OCI-LY7 (cell line): Measurements from ENCODE around the gene ZDHHC22. TPM values are rescaled to one million over a fixed set of nuclear protein-coding genes. Genes with fewer than 3 reads are reported as not detected.

Experiments used
- BruUV-seq: library from RNA; stranded (reverse); fragments of 400-500 nt; replicated peaks from 2 replicates; lab custom pipeline; 2021; lab: Mats Ljungman, UMichigan
- CTCF ChIA-PET: fragments of 300-600 bp; sonication (Branson Sonifier 250); formaldehyde crosslinking; loops from one replicate; lab custom pipeline; 2022; ENCODE audit warnings: antibody characterized with exemption; ENCODE audit not compliant: unreplicated experiment; lab: Charles Lee
- POLR2A ChIA-PET: fragments of 300-600 bp; sonication (Branson Sonifier 250); formaldehyde crosslinking; loops from one replicate; lab custom pipeline; 2022; ENCODE audit warnings: antibody characterized with exemption; lab: Charles Lee
- DNase-seq: peaks from one replicate; pipeline ENCODE4 v3.0.0-alpha.2; 2015; ENCODE audit warnings: low spot score
- H2AFZ ChIP-seq: fragments of 200-600 bp; sonication (generic), shearing (Covaris generic); 2 replicates; pipeline ENCODE4 v1.6.1; 2014; ENCODE audit warnings: mild to moderate bottlenecking, antibody characterized with exemption, low read length, moderate library complexity
- H3K27ac ChIP-seq: fragments of 200-600 bp; sonication (generic); 2 replicates; pipeline ENCODE4 v1.5.1; 2014; ENCODE audit warnings: mixed run types, low read depth, mild to moderate bottlenecking, moderate library complexity, low read length, inconsistent platforms; ENCODE audit not compliant: poor library complexity, severe bottlenecking
- H3K36me3 ChIP-seq: fragments of 200-600 bp; sonication (generic); 2 replicates; pipeline ENCODE4 v1.6.1; 2014; ENCODE audit warnings: mild to moderate bottlenecking, antibody characterized with exemption, low read length, moderate library complexity, mixed read lengths; ENCODE audit not compliant: insufficient read depth
- H3K4me1 ChIP-seq: fragments of 200-600 bp; sonication (generic); 2 replicates; pipeline ENCODE4 v1.5.1; 2014; ENCODE audit warnings: mild to moderate bottlenecking, low read length; ENCODE audit not compliant: insufficient read depth, poor library complexity, severe bottlenecking
- H3K4me2 ChIP-seq: fragments of 200-600 bp; sonication (generic); 2 replicates; pipeline ENCODE4 v1.6.1; 2014; ENCODE audit warnings: mild to moderate bottlenecking, low read length
- H3K4me3 ChIP-seq: fragments of 200-600 bp; sonication (generic); 2 replicates; pipeline ENCODE4 v1.5.1; 2014; ENCODE audit warnings: mild to moderate bottlenecking, low read depth, low read length; ENCODE audit not compliant: poor library complexity, severe bottlenecking
- H3K79me2 ChIP-seq: fragments of 200-600 bp; sonication (generic); 2 replicates; pipeline ENCODE4 v1.6.1; 2016; ENCODE audit warnings: low read depth, mild to moderate bottlenecking, low read length, moderate library complexity, mixed read lengths; ENCODE audit not compliant: insufficient read depth
- H3K9me2 ChIP-seq: fragments of 200-600 bp; sonication (generic); 2 replicates; pipeline ENCODE4 v1.6.1; 2016; ENCODE audit warnings: mild to moderate bottlenecking, low read length, mixed read lengths; ENCODE audit not compliant: insufficient read depth
- H3K9me3 ChIP-seq: fragments of 200-600 bp; sonication (generic); 2 replicates; pipeline ENCODE4 v1.6.1; 2014; ENCODE audit warnings: mild to moderate bottlenecking, mixed run types, low read length, mixed read lengths
- H4K20me1 ChIP-seq: fragments of 200-600 bp; sonication (generic); 2 replicates; pipeline ENCODE4 v1.6.1; 2014; ENCODE audit warnings: mild to moderate bottlenecking, antibody characterized with exemption, low read length, moderate library complexity, mixed read lengths; ENCODE audit not compliant: insufficient read depth
- EZH2phosphoT487 ChIP-seq: fragments of 200-600 bp; sonication (generic); IDR thresholded peaks from 2 replicates; pipeline ENCODE4 v1.6.1; 2018; ENCODE audit warnings: low read depth, borderline replicate concordance, mild to moderate bottlenecking, mixed run types, antibody characterized with exemption, low read length, moderate library complexity, mixed read lengths
- intact Hi-C: fragments of 100-400 bp; cut with micrococcal nuclease; formaldehyde crosslinking; loops from one replicate; pipeline ENCODE4 v1.10.0; 2022; ENCODE audit not compliant: unreplicated experiment
- total RNA-seq, 2 experiments: library from RNA; depleted of rRNA in 1 of 2; stranded (reverse); fragments of >200 nt in 1 of 2; shearing (Covaris generic) in 1 of 2; gene quantifications; 2 replicates each; pipeline ENCODE4 v1.2.3, GENCODE V29; 2014 to 2022
- TF ChIP-seq, protein P1 (sequence below): fragments of 200-600 bp; sonication (generic); conservative IDR thresholded peaks from 2 replicates; pipeline ENCODE4 v1.5.1; 2014; ENCODE audit warnings: mild to moderate bottlenecking, antibody characterized with exemption, low read length, moderate library complexity, mixed read lengths

The ZDHHC22 gene
- total RNA-seq, 2 experiments from 2014 or later = not detected

DNA sequence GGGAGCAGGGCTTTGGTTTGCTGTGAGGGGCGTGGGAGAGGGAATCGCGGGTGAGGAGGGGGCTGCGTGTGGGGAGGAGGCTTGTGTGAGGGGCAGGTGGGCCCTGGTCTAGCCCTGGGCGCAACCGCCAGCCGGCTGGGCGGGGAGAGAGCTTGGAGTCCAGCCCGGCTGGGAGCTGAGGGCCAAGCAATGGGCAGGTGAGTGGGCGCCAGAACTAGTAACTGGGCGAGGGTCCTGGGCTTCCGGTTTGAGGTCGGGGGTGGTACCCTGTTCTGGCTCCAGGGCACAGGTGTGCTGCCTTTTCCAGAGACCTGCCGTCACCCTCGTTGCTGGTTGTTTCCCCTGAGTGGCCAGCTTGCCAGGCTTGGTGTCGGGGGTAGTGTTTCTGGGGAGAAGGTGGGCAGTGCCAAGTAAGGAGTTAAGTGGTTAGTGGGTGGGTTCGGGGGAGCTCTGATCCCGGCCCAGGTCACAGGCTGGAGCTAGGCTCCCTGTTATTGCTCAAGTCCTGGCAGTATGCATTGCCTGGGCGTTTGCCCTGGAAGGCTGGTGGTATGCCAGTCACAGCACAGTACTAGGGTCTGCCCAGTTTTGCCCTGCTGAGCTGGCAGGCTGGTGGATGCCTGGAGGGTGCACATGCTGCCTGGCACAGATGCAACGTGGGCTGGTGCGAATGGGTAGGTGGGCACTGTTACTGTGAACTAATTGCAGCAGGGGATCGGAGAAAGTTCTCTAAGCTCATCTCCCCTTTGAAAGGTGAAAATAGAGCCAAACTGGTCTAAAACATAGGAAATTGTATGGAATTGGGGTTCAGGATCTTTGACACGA, 42.9 kb downstream of the ZDHHC22 start:
- peak; percentile 20 for DNase-seq
- POLR2A ChIA-PET = interaction anchor here (0.6 to 3.4 kb wide), 12 partner anchors 10 to 915 kb away, joined by 3 to 51 read pairs (median 3); partner anchors contain the start of gene ZDHHC22
- Histone ChIP-seq H3K4me2 (peak overlapping the region; percentile 96), H4K20me1 (no peaks in the 10 kb centered on the region), H3K9me2 (no peaks in the 10 kb centered on the region), H3K9me3 (no peaks in the 10 kb centered on the region), H3K4me3 (peak overlapping the region; percentile 82), H3K36me3 (peaks cover 7% of the 10 kb centered on the region; the same call in 1 of the 2 replicates), H2AFZ (peak overlapping the region; percentile 46; the same call in 1 of the 2 replicates), H3K27ac (peak overlapping the region; percentile 56), H3K4me1 (peaks cover 49% of the 10 kb centered on the region), H3K79me2 (peaks cover 58% of the 10 kb centered on the region; the same call in 1 of the 2 replicates)
- no peak for TF ChIP-seq EZH2phosphoT487
- TF ChIP-seq, protein P1, sequence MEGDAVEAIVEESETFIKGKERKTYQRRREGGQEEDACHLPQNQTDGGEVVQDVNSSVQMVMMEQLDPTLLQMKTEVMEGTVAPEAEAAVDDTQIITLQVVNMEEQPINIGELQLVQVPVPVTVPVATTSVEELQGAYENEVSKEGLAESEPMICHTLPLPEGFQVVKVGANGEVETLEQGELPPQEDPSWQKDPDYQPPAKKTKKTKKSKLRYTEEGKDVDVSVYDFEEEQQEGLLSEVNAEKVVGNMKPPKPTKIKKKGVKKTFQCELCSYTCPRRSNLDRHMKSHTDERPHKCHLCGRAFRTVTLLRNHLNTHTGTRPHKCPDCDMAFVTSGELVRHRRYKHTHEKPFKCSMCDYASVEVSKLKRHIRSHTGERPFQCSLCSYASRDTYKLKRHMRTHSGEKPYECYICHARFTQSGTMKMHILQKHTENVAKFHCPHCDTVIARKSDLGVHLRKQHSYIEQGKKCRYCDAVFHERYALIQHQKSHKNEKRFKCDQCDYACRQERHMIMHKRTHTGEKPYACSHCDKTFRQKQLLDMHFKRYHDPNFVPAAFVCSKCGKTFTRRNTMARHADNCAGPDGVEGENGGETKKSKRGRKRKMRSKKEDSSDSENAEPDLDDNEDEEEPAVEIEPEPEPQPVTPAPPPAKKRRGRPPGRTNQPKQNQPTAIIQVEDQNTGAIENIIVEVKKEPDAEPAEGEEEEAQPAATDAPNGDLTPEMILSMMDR = no peak
- intact Hi-C loops = loop anchor here (1.0 to 10.0 kb wide), 5 partner anchors 23 to 374 kb away; partner anchors contain the start of genes GSTZ1 and POMT2
- no TSS peak for BruUV-seq
- CTCF ChIA-PET = interaction anchor here (0.5 to 2.0 kb wide), 3 partner anchors 13 to 54 kb away, joined by 3 to 10 read pairs (median 7); no protein-coding TSS in a partner anchor

DNA sequence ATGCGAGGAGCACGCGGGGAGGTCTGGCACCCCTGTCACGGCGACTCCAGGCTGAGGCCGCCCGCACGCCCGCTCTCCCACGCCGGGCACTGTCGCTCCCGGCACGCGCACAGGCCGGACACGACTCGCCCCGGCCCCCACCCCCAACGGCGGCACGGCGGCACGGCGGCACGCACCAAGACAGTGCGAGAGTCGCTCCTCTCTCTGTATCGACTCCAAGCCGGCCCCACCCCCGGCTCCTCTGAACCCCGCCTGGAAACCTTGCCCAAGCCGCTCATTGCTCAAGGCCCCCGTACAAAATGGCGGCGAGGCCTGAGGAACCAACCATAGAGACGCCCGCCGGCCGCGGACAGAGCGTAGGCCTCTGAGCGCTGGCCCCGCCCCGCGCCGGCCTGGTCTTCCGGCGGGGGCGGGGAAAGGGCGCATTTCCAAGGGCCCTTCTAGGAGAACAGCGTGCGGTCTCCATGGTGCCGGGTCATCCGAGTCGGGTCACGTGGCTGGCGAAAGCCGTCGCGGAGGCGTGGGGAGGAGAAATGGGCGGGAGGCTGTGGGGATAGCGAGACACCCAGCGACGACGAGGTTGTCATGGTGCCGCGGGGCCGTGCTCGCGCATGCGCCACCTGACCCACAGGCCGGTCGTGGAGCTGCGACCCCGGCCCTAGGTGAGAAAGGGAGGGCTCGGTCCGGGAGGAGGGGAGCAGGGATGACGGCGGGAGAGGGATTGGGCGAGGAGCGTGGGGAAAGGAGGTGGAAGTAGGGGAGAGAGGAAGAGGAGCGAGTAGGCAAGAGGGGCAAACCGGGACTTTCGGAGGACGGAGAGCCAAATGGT, 43.7 kb downstream of the ZDHHC22 start, which contains the start of gene CIPC:
TSS of gene CIPC (plus strand) at position 559 of the 829 bp plus-strand sequence. CDS start 7,451 bp downstream, outside the sequence.
- H3K4me1 ChIP-seq = peaks cover 49% of the 10 kb centered on the region
- ChIA-PET POLR2A (interaction anchor here (0.6 to 3.4 kb wide), 10 partner anchors 11 to 915 kb away, joined by 3 to 51 read pairs (median 3); no protein-coding TSS in a partner anchor), CTCF (interaction anchor here (1.8 to 2.0 kb wide), 2 partner anchors 12 to 26 kb away, joined by 7 to 10 read pairs; no protein-coding TSS in a partner anchor)
- H3K79me2 ChIP-seq = peaks cover 53% of the 10 kb centered on the region; the same call in 1 of the 2 replicates
- H3K4me3 ChIP-seq = peak within 1 kb of the TSS; percentile 82
- peaks cover under 1% of the 10 kb centered on the region; the same call in 1 of the 2 replicates for H3K36me3 ChIP-seq
- peak within 1 kb of the TSS; percentile 46; the same call in 1 of the 2 replicates for H2AFZ ChIP-seq
- DNase-seq = peak; percentile 99
- H3K9me2 ChIP-seq = no peaks in the 10 kb centered on the region
- H3K27ac ChIP-seq = peak within 1 kb of the TSS; percentile 76
- TF ChIP-seq, protein P1 = no peak
- no peak for TF ChIP-seq EZH2phosphoT487
- BruUV-seq = no TSS peak
- no peaks in the 10 kb centered on the region for H3K9me3 ChIP-seq
- intact Hi-C loops = loop anchor here (1.0 to 10.0 kb wide), 5 partner anchors 23 to 373 kb away; partner anchors contain the start of genes GSTZ1 and POMT2
- H4K20me1 ChIP-seq = no peaks in the 10 kb centered on the region
- peak within 1 kb of the TSS; percentile 100 for H3K4me2 ChIP-seq
